K562 (cell line): ENCODE results near the gene GCDH. TPM values are rescaled to one million over a fixed set of nuclear protein-coding genes. Genes with fewer than 3 reads are reported as not detected.

ENCODE experiments used
- CAMTA2 ChIP-seq: fragments of 250-450 bp; sonication (Bioruptor Pico); conservative IDR thresholded peaks from 2 replicates; pipeline ENCODE4 v1.5.1; 2022
- CBFB ChIP-seq: sonication (generic); formaldehyde crosslinking; IDR thresholded peaks from 2 replicates; pipeline ENCODE4 v1.4.0; 2020; ENCODE audit warnings: mild to moderate bottlenecking, missing genetic modification reagents
- CHD2 ChIP-seq: IDR thresholded peaks from 2 replicates; pipeline ENCODE4 v1.6.1; 2011; ENCODE audit warnings: low read depth, low read length
- ESRRB ChIP-seq: fragments of 250-450 bp; sonication (Bioruptor Pico); IDR thresholded peaks from 2 replicates; pipeline ENCODE4 v1.5.0; 2020; ENCODE audit warnings: mild to moderate bottlenecking, moderate library complexity, borderline replicate concordance
- GTF3C2 ChIP-seq: IDR thresholded peaks from 3 replicates; pipeline ENCODE4 v1.6.1; 2011; ENCODE audit warnings: borderline replicate concordance, mild to moderate bottlenecking, moderate library complexity; ENCODE audit not compliant: insufficient read length; ENCODE audit errors: extremely low read depth
- HSF4 ChIP-seq: fragments of 250-450 bp; sonication (Bioruptor Pico); IDR thresholded peaks from 2 replicates; pipeline ENCODE4 v2.1.2; 2022; ENCODE audit warnings: mild to moderate bottlenecking, moderate library complexity, borderline replicate concordance
- KDM5B ChIP-seq: fragments of 200-600 bp; sonication (generic); IDR thresholded peaks from 2 replicates; pipeline ENCODE4 v1.6.1; 2012; ENCODE audit warnings: low read depth, mild to moderate bottlenecking, moderate library complexity, low read length, control low read depth, inconsistent platforms; ENCODE audit not compliant: insufficient replicate concordance
- MAFF ChIP-seq: IDR thresholded peaks from 2 replicates; pipeline ENCODE4 v1.6.1; 2012; ENCODE audit warnings: low read length, improper control_type of control experiment
- NBN ChIP-seq: fragments of 450-650 bp; IDR thresholded peaks from 2 replicates; pipeline ENCODE4 v1.6.1; 2016; ENCODE audit warnings: low read depth, mild to moderate bottlenecking
- RBM25 ChIP-seq: fragments of 200-400 bp; formaldehyde crosslinking; IDR thresholded peaks from 2 replicates; pipeline ENCODE4 v1.6.1; 2018; ENCODE audit warnings: low read length, low read depth, moderate library complexity; ENCODE audit not compliant: severe bottlenecking
- SPI1 ChIP-seq: IDR thresholded peaks from 2 replicates; pipeline ENCODE4 v1.6.1; 2011; ENCODE audit warnings: low read depth, low read length, control low read depth, borderline replicate concordance
- SRF ChIP-seq, 2 experiments: fragments of 250-450, 450-650 bp in 1 of 2; sonication (Bioruptor Pico) in 1 of 2; sonication (generic) in 1 of 2; formaldehyde crosslinking; IDR thresholded peaks; 2 replicates each; pipeline versions ENCODE4 v1.5.0 to v1.5.1; 2020 to 2022; ENCODE audit warnings: mild to moderate bottlenecking in 1 of 2, missing genetic modification reagents in 1 of 2
- TAF7 ChIP-seq: fragments of 450-650 bp; IDR thresholded peaks from 2 replicates; pipeline ENCODE4 v1.6.1; 2016; ENCODE audit warnings: missing genetic modification characterization, missing compliant biosample characterization
- TSC22D4 ChIP-seq: fragments of 450-650 bp; IDR thresholded peaks from 2 replicates; pipeline ENCODE4 v1.6.1; 2016; ENCODE audit warnings: missing genetic modification characterization, missing biosample characterization, control low read depth
- ZKSCAN1 ChIP-seq: fragments of 150-350 bp; IDR thresholded peaks from 2 replicates; pipeline ENCODE4 v1.6.1; 2016; ENCODE audit warnings: low read depth, low read length
- ZNF79 ChIP-seq: fragments of 250-450 bp; sonication (Bioruptor Pico); IDR thresholded peaks from 2 replicates; pipeline ENCODE4 v1.4.0; 2020; ENCODE audit warnings: low read depth, mild to moderate bottlenecking, moderate library complexity
- polyA plus RNA-seq, 8 experiments: library from polyadenylated mRNA; depleted of rRNA in 4 of 8; stranded (reverse) in 5 of 8; unstranded in 3 of 8; fragments of >200 nt; fragmentation: Nextera tagmentation in 2 of 8; fragmentation: Illumina TruSeq in 1 of 8; extraction: Ambion mirVana in 2 of 8; extraction: Trizol in 1 of 8; gene quantifications; 2 replicates each; pipeline versions ENCODE4 v1.2.1 to v1.2.3, GENCODE V29; 2011 to 2014; ENCODE audit warnings: inconsistent platforms in 1 of 8, missing spikeins in 1 of 8
- total RNA-seq, 7 experiments: library from RNA; depleted of rRNA in 6 of 7; stranded (reverse); fragments of >200 nt in 6 of 7; fragmentation: Illumina TruSeq in 2 of 7; extraction: Trizol in 2 of 7; gene quantifications; 2 replicates each; pipeline versions ENCODE4 v1.2.1 to v1.2.3, GENCODE V29; 2011 to 2021; ENCODE audit warnings: low replicate concordance in 1 of 7
- TF ChIP-seq, protein P1 (sequence below): sonication (generic); formaldehyde crosslinking; IDR thresholded peaks from 2 replicates; pipeline ENCODE4 v1.8.1; 2023; ENCODE audit warnings: mild to moderate bottlenecking, missing genetic modification reagents
- TF ChIP-seq, protein P2 (sequence below): fragments of 250-450 bp; sonication (Bioruptor Pico); IDR thresholded peaks from 2 replicates; pipeline ENCODE4 v1.4.0; 2020; ENCODE audit warnings: mild to moderate bottlenecking

Gene GCDH
- total and polyA plus RNA-seq, 9 of the 15 experiments (the other 6 are each of a cell fraction or from before 2014, with no cell fraction given): 2.9 to 50.8 (median 19.1) TPM

DNA sequence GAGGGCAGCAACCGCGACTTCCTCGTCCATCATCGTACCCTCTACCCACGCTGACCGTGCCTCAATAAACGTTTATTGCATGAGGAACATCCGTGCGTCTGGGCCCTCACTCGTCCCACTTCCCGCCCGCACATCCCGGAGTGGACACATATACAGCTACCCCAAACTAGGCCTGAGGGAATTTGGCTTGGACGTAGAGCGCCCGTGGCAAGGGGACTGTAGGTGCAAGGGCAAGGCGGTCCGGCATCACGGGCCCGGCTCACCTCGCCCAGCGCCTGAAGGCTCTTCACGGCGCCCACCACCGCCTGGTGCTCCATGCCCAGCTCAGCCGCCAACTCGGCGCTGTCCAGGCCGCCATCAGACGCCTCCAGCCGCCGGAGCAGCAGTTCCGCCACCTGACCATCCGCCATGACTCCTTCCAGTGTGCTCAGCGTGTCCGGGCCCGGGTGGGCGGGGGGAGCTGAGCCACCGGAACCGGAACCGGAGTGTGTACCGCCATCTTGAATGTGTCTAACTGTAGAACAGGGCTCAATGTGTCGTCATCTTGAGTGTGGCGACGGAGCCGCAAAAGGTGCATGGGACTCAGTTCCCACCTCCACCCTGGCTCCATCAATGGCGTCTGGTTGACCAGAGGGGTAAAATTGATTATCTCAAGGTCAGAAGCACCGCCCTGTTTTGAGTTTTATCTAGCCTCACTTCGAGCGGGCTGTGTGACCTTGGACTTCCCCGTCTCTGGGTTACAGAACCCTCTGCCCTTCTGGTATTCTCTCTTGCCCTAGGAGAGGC, 42.5 kb downstream of the GCDH start, which contains the start of gene FARSA (continued):
- TF ChIP-seq HSF4 (CRISPR knock-in tag): no peak
- no peak for TF ChIP-seq RBM25
- peak; percentile 89 for TF ChIP-seq KDM5B
- TF ChIP-seq ZNF79 (CRISPR knock-in tag): no peak
- TF ChIP-seq, protein P1, sequence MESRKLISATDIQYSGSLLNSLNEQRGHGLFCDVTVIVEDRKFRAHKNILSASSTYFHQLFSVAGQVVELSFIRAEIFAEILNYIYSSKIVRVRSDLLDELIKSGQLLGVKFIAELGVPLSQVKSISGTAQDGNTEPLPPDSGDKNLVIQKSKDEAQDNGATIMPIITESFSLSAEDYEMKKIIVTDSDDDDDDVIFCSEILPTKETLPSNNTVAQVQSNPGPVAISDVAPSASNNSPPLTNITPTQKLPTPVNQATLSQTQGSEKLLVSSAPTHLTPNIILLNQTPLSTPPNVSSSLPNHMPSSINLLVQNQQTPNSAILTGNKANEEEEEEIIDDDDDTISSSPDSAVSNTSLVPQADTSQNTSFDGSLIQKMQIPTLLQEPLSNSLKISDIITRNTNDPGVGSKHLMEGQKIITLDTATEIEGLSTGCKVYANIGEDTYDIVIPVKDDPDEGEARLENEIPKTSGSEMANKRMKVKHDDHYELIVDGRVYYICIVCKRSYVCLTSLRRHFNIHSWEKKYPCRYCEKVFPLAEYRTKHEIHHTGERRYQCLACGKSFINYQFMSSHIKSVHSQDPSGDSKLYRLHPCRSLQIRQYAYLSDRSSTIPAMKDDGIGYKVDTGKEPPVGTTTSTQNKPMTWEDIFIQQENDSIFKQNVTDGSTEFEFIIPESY: no peak
- TF ChIP-seq ESRRB (CRISPR knock-in tag): no peak
- TF ChIP-seq ZKSCAN1: peak; percentile 71; the same call in 1 of the 2 replicates
- no peak; a peak in 1 of 4 replicates for TF ChIP-seq SRF (CRISPR knock-in tag; IDR thresholded peaks at IDR 0.05)
- TF ChIP-seq CAMTA2 (CRISPR knock-in tag): no peak
- no peak; the same call in 1 of the 2 replicates for TF ChIP-seq CBFB
- no peak for TF ChIP-seq MAFF
- TF ChIP-seq GTF3C2: no peak
- TF ChIP-seq TSC22D4 (tag): no peak
- TF ChIP-seq TAF7 (tag): peak; percentile 38; the same call in 1 of the 2 replicates
- TF ChIP-seq, protein P2, sequence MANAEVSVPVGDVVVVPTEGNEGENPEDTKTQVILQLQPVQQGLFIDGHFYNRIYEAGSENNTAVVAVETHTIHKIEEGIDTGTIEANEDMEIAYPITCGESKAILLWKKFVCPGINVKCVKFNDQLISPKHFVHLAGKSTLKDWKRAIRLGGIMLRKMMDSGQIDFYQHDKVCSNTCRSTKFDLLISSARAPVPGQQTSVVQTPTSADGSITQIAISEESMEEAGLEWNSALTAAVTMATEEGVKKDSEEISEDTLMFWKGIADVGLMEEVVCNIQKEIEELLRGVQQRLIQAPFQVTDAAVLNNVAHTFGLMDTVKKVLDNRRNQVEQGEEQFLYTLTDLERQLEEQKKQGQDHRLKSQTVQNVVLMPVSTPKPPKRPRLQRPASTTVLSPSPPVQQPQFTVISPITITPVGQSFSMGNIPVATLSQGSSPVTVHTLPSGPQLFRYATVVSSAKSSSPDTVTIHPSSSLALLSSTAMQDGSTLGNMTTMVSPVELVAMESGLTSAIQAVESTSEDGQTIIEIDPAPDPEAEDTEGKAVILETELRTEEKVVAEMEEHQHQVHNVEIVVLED (CRISPR knock-in tag): no peak
- no peak for TF ChIP-seq CHD2
- no peak for TF ChIP-seq NBN
- TF ChIP-seq SPI1: no peak
